Stimulated activated CD4-positive, alpha-beta T cell treated with anti-CD3 and anti-CD28 coated beads, Interleukin-4, amount 100 ng/mL, for 24 hours (primary cell): ENCODE measurements around the gene UNC5B.

Experiments used
- DNase-seq: peaks from one replicate; pipeline ENCODE4 v3.0.0-alpha.2; 2020

Gene UNC5B

DNA sequence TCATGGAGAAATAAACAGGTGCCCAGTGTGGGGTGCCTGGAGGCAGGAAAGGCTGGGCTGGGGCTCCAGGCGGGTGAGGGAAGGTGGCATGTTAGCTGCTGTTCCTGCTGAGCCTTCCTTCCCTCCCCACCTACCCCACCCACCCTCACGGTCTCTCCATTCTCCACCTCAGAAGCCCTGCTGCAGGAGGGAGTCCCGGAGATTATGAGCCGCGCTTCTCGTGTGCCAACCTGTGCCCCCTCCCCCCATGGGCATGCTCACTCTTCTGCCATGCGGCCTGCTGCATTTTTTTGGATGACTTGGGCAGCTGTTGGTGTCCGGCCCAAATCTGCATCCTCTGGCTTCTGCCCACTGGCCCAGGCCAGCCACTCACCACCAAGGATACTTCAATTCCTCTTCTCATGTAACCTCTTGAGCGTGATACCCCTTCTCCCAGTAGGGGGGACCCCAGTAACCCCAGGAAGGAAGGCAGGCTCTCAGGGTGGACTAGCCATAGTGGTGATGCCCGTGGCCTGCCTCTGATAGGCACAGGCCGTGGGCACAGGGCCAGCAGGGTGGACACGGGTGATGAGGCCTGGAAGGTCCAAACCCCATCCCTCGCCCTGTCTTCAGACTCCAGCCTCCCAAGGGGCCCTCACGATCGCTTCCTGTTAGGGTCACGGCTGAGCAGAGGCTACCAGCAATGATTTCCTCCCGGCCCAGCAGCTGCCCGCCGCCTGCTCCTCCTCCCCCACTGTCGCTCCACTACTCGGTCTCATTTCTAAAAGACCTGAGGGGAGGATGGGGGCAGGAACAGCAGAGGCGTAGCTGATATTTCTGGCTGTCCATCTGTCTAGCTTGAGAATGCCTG is 27.8 kb downstream of the UNC5B start:
- DNase-seq: no peak

DNA sequence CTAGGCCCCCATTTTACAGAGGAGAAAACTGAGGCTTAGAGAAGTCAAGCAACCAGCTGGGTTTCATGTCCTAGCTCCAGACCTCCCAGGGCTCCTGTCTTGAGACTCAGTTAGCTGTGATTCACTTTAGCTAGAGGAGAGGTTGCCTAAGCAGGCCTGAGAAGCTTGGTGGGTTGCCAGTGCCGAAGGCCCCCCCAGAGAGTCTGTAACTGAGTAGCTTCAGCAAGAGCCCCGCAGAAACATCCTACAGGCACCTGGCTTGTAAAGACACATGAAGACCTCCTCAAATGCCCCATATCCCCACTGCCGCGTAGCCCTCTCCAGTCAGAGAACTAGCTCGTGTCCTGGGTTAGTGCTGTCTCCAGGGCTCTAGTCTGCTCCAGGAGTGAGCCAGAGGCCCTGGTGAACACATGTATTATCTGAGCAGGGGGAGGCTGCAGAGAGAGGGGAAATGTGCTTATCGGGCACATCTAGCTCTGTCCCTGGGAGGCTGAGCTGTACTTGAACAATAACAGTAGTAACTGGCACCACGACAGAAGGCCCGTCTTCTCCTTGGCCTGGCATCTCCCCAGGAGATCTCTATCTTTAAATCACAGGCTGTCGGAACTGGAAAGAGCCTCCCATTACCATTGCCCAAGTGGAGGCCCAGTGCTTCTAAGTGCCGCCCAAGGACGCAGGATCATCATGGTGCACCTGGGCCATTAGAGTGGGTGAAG is 28.9 kb downstream of the UNC5B start:
- DNase-seq: no peak

DNA sequence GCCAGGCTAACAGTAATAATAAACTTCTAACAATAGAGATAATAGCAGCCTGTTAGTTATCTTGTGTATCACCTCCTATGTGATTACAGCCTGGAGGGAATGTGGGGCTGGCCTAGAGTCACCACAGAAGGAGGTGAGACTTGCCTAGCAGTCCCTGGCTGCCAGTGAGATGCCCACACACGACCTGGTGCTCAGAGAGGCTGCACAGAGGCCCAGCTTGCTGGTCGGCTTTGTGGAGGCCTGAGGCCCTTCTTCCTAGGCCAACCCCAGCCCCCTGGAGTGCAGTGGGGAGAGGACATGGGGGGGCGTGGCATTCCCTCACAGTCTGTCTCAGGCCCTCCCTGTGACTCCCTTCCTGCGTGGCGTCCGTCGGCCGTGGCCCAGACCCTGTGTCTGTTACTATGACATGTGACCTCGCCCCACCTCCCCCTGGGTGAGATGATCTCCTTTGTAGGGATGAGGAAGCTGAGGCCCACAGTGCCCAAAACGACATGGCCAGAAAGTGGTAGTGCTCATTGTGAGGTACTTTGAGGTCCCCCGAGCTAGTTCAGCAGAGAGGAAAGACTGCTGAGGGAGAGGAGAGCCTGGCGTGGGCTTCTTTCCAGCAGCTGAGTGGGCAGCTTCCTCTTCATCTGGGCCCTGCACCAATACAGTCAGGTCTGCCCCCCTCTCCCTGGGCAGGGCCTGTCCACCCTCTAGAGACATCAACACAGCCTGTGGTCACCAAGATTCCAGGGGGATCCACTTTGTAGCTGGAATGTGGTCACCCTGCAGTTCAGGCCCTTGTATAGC is 29.7 kb downstream of the UNC5B start:
- DNase-seq: no peak

DNA sequence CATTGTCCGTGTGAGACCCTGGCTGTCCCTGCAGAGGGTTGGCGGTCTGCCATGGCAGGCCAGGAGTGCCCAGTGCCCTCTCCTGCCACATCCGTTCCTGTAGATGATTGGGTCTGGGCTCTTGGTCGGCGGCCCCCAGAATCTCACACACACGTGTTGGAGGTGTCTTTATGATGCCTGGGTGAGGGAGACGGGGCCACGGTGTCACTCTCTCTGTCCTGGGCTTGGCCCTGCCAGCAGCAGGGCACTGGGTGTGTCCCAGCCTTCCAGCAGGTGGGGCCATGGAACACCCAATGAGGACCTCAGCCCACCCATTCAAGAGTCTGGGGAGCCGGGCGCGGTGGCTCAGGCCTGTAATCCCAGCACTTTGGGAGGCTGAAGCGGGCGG is 30.2 kb downstream of the UNC5B start:
- no peak for DNase-seq

DNA sequence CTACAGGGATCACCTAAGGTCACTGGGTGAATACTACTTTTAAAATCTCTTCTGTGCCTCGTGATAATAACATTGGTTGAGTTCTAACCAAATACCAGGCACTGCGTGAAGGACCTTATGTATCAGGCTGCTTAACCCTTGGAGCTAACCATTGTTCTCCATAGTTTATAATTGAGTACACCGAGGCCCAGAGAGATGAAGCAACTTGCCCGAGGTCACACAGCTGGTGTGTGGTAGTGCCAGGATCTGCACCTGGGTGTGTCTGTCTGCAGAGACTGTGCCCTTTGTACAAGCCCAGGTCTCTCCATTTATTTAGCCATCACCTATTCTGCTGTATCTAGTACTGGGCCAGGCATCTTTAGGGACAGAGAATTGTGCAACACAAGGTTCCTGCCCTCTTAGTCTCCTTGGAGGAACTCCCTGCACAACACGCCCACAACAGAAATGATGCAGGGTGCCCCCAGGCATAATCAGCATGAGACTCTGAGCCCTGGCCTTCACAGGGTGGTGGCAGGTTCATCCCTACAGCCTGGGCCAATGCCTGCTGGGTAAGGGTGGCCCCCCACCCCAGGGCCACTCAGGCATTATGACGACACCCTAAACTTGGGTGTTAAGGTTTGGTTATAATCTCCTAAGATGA is 31.5 kb downstream of the UNC5B start:
- DNase-seq: no peak

DNA sequence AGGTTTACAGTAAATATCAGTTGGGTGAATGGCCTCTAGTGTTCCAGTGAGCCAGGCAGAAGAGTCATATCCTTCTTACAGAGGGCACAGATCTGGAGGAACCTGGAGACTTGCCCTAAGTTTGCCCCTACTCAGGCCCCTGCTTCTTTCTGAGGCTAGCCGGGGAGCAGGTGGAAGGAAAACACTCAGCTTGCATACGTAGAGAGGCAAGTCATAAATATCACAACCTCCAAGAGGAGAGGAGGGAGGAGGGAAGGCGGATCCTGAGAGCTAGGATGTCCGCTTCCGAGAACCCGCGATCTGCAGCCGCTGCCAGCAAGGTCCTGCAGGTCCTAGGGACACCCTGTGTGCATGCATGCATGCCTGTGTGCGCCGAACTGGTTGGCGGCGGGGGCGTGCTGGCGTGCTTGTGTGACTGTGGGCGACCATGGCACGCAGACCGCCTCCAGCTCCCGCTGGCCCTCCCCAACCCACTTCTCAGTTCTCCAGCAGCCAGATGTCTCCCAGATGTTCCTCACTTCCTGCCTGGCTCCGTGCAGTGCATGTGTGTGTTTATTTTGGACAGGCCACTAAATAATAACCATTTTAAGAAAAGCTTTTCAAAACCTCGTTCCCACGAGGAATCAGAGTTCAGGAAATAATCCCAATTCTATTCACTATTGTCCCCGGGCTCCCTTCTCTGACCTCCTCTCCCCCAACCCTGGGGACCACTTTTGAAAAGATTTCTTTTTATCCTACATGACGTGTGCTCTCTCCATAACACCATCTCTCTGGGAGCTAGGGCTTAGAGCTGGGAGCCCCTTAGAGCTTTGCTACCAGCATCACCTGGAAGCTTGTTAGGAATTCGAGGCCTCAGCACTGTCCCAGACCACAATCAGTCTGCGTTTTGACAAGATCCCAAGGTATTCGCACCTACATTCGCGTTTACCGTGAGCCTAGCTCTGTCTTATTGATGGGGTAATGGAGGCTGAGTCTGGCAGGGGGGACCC is 32.4 kb downstream of the UNC5B start:
- DNase-seq: no peak

DNA sequence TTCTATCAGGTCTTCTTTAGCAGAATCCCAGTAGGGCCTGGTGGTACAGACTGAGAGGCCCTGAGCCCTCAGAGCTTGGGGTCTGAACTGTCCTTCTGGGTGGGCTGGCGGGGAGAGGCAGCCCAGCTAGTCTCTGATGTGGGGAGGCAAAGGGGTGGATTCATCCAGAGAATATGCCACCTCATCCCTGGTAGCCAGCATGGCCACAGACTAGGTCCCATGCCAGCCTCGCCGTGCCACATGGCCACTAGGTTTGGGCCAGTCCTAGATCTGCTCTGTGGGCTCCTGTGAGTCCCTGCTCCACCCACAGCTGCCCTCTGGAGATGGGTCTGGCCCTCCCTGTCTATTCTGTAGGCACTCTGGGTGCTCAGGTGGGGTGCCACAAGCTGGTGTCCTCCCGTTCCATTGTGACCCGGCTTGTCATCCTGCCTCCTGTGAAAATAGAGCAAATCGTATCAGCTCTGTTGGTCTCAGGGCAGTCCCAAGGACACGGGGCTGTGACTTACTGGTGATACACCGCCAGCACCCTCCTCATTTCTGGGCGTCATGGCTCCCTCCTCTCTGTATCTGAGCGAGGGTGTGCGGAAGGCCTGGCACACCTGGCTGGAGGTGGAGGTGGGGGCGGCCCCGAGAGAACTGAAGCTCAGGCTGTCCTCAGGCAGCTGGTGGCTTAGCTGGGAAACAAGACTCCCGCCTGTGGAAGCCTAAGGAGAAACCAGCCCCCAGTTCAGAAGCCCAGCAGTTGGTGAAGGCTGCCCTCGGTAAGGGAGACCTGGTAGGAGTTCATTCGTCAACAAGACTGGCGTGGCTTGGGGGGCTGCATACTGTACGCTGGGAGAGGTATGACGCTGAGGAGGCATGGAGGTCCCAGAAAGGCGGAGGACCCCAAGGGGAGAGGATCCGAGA is 33.3 kb downstream of the UNC5B start:
- no peak for DNase-seq

DNA sequence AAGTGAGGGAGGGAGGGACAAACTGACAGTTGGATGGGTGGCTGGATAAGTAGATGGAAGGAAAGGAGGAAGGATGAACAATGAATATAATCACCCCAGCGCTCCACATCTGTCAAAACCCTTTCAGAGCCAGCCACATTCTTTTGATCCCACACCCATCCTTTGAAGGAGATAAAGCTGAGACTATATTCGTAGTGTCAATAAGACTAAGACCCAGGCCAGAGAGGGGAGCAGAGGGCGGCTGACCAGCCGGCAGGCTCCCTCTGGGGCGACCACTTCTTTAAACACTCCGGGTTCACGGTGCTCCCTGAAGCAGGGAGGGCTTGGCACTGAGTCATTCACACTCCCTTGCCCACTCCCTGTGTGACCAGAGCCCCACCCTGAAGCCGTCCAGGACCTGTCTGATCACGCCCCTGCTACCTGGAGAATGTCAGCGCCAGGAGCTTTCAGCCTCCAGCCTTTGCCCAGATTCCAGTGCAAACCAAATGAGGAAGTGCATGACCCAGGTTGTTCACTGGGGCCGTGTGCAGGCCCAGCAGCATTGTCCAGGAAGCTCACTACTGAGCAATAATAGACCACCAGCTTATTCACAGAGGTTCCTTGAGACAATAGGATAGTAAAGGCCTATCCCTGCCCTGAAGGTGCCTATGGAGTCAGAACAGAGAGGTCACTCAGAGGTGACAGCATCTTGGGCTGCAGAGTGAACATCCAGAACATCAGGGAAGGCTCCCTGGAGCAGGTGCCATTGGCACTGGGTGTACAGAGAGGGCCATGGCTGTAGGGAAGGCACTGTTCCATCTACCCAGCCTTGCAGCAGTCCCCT is 34.4 kb downstream of the UNC5B start:
- DNase-seq: no peak

DNA sequence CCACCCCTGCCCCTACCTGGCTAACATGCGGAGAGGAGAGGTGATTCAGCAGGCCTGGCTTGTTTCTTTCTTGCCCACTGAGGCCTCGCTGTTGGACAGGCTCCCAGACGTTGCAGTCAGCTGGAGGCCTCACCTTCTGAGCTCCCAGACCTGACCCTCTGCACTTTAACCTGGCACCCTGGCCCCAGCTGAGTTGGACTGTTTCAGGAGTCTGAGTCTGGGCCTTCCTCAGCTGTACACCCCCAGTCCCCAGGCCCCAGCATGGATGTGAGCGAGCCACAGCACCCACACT is 35.0 kb downstream of the UNC5B start:
- DNase-seq: no peak

DNA sequence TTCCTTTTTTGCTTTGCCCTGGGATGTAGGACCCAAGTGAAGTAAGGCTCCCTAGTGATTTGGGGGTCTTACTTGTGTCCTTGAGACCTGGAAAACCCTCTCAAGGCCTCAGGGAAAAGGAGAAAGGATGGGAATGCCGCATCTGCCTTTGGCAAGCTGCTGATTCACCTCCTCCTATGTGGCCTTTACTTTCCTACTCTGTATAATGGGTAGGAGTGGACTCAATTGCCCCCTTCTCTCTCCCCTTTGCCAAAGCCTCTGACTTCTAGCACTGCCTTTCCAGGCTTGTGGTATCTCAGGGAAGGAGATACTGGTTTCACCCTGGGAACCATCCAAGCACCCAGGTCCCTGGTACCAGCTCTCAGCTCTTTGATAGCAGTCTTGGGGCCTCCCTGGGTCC is 35.4 kb downstream of the UNC5B start:
- no peak for DNase-seq

DNA sequence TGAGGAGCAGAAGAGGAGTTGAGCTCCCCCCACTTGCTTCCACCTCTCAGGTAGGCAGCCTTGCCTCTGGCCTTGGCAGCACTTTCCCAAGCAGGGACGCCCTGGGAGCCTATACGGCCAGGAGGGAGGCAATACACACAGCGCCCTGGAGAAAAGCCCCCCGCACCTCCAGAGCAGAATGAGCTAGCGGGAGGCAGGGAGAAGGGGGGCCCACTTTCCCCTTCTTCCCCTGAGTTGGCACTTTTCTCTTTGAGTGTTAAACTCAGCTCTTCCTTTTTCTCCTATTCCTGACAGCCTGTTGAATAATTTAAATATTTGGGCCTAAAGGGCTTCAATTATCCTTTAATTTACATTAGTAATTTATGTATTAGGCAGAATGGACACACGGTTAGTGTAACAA is 35.8 kb downstream of the UNC5B start:
- DNase-seq: no peak

DNA sequence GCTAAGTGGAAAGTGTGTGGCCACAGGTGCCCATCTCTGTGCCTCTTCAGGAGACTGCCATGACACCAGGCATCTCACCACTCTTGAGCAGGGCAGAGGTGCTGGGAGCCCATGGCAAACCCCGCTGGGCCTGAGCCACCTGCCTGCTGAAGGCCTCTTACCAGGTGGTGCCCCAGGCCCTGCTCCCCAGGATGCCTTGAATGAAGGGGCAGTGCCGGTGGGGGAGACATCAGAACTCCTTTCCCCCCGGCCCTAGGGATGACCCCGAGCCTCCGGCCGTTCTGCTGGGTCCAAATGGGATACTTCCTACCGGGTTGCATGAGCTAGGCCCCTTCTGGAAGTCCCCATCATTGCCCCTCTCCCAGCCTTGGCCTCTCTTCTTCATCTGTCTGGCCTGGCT is 37.6 kb downstream of the UNC5B start:
- no peak for DNase-seq

DNA sequence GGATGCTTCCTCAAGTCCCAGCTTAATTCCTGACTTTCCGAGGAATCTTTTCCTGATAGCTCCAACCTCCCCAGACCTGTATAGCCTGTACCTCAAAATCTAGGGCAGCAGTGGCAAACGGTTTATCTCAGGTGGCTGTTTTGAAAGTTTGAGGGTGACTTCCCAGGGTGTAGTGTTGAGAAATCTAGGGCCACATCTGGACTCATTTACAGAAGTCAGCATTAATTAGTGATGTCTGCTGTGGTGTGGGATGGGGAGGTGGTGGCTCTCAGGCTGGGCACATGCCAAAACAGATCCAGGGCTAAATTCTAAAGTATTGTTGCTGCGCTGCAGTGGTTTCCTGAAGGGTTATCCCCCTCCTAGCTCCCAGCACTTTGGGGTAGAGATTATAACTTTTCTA is 38.0 kb downstream of the UNC5B start:
- no peak for DNase-seq

DNA sequence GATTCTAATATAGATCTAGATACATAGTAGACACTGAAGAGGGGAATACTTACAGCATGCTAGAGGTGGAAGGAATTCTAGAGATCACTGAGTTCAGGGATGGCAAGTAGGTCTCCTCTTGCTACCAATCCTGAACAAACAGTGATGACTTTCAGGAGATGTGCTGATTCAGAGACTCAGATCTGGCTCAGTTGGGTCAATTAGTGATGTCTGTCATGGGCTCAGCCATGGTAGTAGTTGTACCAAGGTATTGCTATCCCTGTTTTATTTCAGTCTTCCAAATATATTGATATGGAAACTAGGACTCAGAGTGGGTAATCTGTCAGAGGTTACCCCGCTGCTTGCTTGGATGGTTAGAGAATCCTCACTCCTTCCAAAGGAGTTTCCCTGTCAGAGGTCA is 38.5 kb downstream of the UNC5B start:
- no peak for DNase-seq

DNA sequence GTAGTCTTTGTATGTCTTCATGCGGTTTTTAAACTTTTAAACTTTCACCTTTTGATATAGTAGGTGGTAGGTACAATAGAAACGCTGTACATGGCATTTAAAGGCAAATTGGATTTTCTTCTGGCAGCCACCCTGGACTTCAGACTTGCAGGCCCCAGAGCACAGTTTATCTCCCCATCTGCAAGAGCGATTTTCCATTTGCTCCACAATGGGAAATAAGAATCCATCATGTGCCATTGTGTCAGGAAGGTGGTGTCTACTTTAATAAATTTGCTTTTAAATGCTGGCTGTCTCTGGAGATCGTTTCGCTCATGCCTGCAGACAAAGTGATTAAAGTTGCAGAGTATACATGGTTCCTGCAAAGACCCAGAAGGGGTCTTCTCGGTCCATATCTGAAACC is 38.9 kb downstream of the UNC5B start:
- DNase-seq: no peak

DNA sequence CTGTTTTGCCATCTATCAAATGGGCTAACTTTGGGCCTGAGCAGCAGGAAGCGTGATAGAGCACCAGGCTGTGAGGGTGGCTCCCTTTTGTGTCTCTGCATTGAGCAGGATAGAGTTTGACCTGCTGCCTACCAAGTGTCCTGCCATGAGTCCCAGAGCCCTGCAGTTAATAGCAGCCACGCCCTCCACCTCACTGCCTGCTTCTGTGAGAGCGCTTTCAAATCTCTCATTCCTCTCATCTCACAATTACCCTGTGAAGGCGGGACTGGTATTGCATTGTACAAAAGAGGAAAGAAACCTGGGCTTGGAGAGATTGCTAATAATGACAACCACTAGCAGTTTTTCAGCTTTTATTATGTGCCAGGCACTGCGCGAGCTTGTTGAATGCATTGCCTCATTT is 39.9 kb downstream of the UNC5B start:
- DNase-seq: no peak

DNA sequence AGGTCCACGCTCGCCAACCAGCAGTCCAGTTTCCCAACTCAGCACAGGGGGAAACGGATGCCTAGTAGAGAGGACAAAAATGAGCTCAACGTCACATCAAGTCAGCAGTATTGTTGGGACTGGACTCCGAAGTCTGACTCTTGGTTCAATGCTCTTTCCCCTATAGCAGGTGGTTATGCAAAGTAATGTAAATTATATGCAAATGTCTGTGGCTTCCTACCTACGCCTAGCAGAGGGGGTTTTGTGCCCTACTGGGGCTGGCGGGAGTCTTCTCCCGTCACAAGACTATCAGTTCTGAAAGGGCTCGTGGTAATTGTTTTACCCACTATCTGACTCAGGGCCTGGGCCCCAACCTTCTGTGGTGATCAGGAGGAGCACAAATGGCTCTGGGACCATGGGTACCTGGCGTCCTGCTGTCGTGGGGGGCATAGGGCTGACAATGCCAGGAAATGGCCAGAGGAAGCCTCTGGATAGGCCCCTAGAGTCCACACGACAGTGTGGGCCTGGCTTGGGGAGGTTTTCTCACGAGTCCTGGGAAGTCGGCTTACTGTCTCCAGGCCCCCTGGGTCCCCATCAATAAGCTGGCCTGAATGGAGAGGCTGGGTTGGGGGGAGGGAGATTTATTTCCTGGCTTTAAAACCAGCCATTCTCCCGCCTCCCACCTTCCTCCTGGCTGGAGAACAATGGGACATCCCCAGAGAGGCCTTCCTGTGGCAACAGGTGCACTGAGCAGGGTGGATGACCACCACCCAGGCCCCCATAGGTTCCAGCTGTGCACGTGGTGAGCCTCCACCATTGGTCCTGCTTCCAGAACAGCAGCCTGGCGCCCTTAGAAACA is 41.8 kb downstream of the UNC5B start:
- no peak for DNase-seq

DNA sequence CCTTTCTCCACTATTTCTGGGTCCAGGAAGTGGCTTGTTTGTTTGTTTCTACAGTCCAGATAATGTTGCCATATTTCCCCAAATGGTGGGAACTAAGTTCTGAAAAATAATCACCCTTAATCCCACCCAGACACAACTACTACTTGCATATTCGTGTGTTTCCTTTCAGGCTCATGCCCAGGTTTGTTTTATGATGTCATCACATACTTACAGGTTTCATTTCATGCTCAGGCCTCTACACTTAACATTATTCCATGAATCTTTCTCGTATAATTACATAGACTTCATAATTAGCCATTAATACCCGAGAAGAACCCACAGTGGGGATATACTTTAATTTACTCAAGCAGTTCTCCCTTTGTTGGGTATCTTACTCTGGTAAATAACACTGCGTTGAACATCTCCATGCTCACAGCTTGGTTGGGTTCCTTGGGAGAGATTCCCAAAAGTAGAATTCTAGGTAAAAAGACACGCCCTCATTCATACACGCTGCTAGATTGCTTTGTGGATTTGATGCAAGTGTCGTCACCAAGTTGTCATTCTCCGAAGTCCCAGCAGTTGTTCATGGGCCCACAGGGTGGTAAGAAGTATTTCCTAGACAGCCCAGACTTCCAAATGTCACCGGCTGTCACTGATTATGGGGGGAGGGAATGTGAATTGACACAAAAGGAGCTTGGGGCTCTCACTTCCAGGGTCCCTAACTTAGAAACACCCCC is 42.6 kb downstream of the UNC5B start:
- no peak for DNase-seq

DNA sequence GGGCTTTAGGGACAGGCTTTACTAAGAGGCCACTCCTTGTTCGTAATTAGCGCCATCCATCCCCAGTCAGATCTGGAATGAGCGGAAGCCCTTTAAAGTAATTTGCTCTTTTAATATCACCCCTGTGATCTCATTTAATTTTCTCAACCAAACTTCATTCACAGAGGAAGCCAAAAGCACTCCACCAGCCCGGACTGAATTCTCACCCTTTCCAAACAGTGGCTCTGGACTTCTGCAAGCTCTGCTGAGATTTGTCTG is 43.1 kb downstream of the UNC5B start:
- no peak for DNase-seq
